GM23338 (cell line): Measurements from ENCODE around the gene SCRG1. TPM values are rescaled to one million over a fixed set of nuclear protein-coding genes. Genes with fewer than 3 reads are reported as not detected.

ENCODE experiments used
- ATAC-seq: fragments of 200-7000 bp; cut with Tn5 transposase; 3 replicates; pipeline ENCODE4 v1.9.1; 2020
- DNase-seq: peaks from one replicate; pipeline ENCODE4 v3.0.0-alpha.2; 2015; ENCODE audit warnings: low spot score
- H2AFZ ChIP-seq: fragments of 200-600 bp; sonication (generic); 2 replicates; pipeline ENCODE4 v1.8.0; 2016; ENCODE audit warnings: antibody characterized with exemption, mild to moderate bottlenecking, moderate library complexity
- H3F3A ChIP-seq: fragments of 200-600 bp; sonication (generic); replicated peaks from 2 replicates; pipeline ENCODE4 v1.8.0; 2017; ENCODE audit warnings: antibody characterized with exemption, mixed run types, low read depth
- H3K27ac ChIP-seq: fragments of 200-600 bp; sonication (generic); 2 replicates; pipeline ENCODE4 v1.6.1; 2016; ENCODE audit warnings: low read depth
- H3K27me3 ChIP-seq: fragments of 200-600 bp; sonication (generic); 2 replicates; pipeline ENCODE4 v1.8.0; 2016; ENCODE audit warnings: mild to moderate bottlenecking, mixed run types, moderate library complexity; ENCODE audit not compliant: insufficient read depth
- H3K36me3 ChIP-seq: fragments of 200-600 bp; sonication (generic); 2 replicates; pipeline ENCODE4 v1.8.0; 2016; ENCODE audit warnings: mild to moderate bottlenecking; ENCODE audit not compliant: insufficient read depth
- H3K4me1 ChIP-seq: fragments of 200-600 bp; sonication (generic); 2 replicates; pipeline ENCODE4 v1.8.0; 2016; ENCODE audit warnings: mild to moderate bottlenecking, moderate library complexity; ENCODE audit not compliant: insufficient read depth
- H3K4me2 ChIP-seq: fragments of 200-600 bp; sonication (generic); 2 replicates; pipeline ENCODE4 v1.7.1; 2017; ENCODE audit warnings: mixed run types
- H3K4me3 ChIP-seq: fragments of 200-600 bp; sonication (generic); 2 replicates; pipeline ENCODE4 v1.6.1; 2016; ENCODE audit warnings: mixed run types
- H3K79me2 ChIP-seq: fragments of 200-600 bp; sonication (generic); replicated peaks from 2 replicates; pipeline ENCODE4 v1.8.0; 2017; ENCODE audit warnings: mild to moderate bottlenecking; ENCODE audit not compliant: insufficient read depth
- H3K9me2 ChIP-seq: fragments of 200-600 bp; sonication (generic); 2 replicates; pipeline ENCODE4 v1.8.0; 2017; ENCODE audit not compliant: insufficient read depth
- H4K20me1 ChIP-seq: fragments of 200-600 bp; sonication (generic); replicated peaks from 2 replicates; pipeline ENCODE4 v1.8.0; 2017; ENCODE audit warnings: mild to moderate bottlenecking; ENCODE audit not compliant: insufficient read depth
- H3K27ac Mint-ChIP-seq: 2 replicates; pipeline ENCODE4 v1.8.0; 2020; ENCODE audit warnings: inconsistent platforms, mild to moderate bottlenecking, moderate library complexity, mixed read lengths
- H3K27me3 Mint-ChIP-seq: 3 replicates; pipeline ENCODE4 v1.8.0; 2022; ENCODE audit warnings: low read depth, mild to moderate bottlenecking, moderate library complexity, mixed read lengths, inconsistent platforms; ENCODE audit not compliant: insufficient read depth, poor library complexity
- H3K36me3 Mint-ChIP-seq: 3 replicates; pipeline ENCODE4 v1.8.0; 2021; ENCODE audit warnings: low read depth, mild to moderate bottlenecking, inconsistent platforms, moderate library complexity, mixed read lengths
- H3K4me1 Mint-ChIP-seq: 3 replicates; pipeline ENCODE4 v1.8.0; 2020; ENCODE audit warnings: mild to moderate bottlenecking, inconsistent platforms, mixed read lengths
- H3K4me3 Mint-ChIP-seq: 3 replicates; pipeline ENCODE4 v1.8.0; 2021; ENCODE audit warnings: moderate library complexity, mild to moderate bottlenecking, inconsistent platforms, mixed read lengths
- H3K9me3 Mint-ChIP-seq: 3 replicates; pipeline ENCODE4 v1.8.0; 2020; ENCODE audit warnings: moderate library complexity, mild to moderate bottlenecking, inconsistent platforms, mixed read lengths
- CREB1 ChIP-seq: fragments of 250-450 bp; sonication (Bioruptor Pico); IDR thresholded peaks from 2 replicates; pipeline ENCODE4 v1.5.0; 2020; ENCODE audit warnings: low read depth, mild to moderate bottlenecking, moderate library complexity
- JUNB ChIP-seq: IDR thresholded peaks from one replicate; pipeline ENCODE4 v1.6.1; 2016; ENCODE audit warnings: antibody characterized with exemption; ENCODE audit not compliant: unreplicated experiment
- NANOG ChIP-seq: IDR thresholded peaks from 2 replicates; pipeline ENCODE4 v1.6.1; 2016; ENCODE audit warnings: antibody characterized with exemption, borderline replicate concordance
- POLR2AphosphoS5 ChIP-seq: IDR thresholded peaks from 2 replicates; pipeline ENCODE4 v1.6.1; 2016; ENCODE audit warnings: antibody characterized with exemption, low read depth
- ZNF114 ChIP-seq: fragments of 250-450 bp; sonication (Bioruptor Pico); IDR thresholded peaks from 2 replicates; pipeline ENCODE4 v1.5.0; 2020; ENCODE audit warnings: mild to moderate bottlenecking, moderate library complexity
- ZNF331 ChIP-seq: fragments of 250-450 bp; sonication (Bioruptor Pico); IDR thresholded peaks from 2 replicates; pipeline ENCODE4 v1.5.0; 2020; ENCODE audit warnings: low read depth, mild to moderate bottlenecking, moderate library complexity
- polyA plus RNA-seq: library from polyadenylated mRNA; unstranded; fragments of >200 nt; fragmentation: Nextera tagmentation; extraction: Ambion mirVana; gene quantifications from 2 replicates; pipeline ENCODE4 v1.2.1, GENCODE V29; 2016
- total RNA-seq: library from RNA; depleted of rRNA; stranded (reverse); fragments of >200 nt; shearing (Covaris generic); gene quantifications from 2 replicates; pipeline ENCODE4 v1.2.3, GENCODE V29; 2014
- TF ChIP-seq, protein P1 (sequence below): IDR thresholded peaks from one replicate; pipeline ENCODE4 v1.6.1; 2018; ENCODE audit warnings: antibody characterized with exemption; ENCODE audit not compliant: unreplicated experiment
- TF ChIP-seq, protein P2 (sequence below), 2 experiments: fragments of 200-600 bp in 1 of 2; sonication (generic) in 1 of 2; conservative IDR thresholded peaks; 2 replicates each; pipeline versions ENCODE4 v1.5.1 to v1.6.1; 2016 to 2017; ENCODE audit warnings: antibody characterized with exemption in 2 of 2, low read depth in 2 of 2, mild to moderate bottlenecking in 2 of 2, moderate library complexity in 1 of 2
- TF ChIP-seq, protein P3 (sequence below): IDR thresholded peaks from 2 replicates; pipeline ENCODE4 v1.6.1; 2016; ENCODE audit warnings: antibody characterized with exemption

The SCRG1 gene
- total and polyA plus RNA-seq, 2 experiments from 2014 or later, result 0.45 TPM; not detected in 1

DNA sequence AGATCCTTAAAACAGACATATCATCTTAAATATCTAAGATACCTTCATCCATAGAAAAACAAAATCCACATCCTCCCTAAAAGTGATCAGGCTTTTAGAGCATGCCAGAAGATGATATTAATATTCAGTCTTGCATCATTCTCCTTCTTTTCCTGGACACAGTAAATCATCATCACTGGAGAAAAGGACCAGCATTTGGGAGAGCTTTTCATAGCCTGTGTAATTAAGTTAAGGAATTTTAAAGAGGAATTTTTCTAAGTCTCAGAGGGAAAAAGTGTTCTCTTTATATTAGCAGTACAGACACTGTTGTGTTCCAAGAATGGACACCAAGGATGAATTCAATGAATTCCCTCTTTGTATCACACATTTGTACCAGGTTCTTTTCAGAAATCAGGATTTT lies 696 bp downstream of the SCRG1 start (continued):
- TF ChIP-seq, protein P1, sequence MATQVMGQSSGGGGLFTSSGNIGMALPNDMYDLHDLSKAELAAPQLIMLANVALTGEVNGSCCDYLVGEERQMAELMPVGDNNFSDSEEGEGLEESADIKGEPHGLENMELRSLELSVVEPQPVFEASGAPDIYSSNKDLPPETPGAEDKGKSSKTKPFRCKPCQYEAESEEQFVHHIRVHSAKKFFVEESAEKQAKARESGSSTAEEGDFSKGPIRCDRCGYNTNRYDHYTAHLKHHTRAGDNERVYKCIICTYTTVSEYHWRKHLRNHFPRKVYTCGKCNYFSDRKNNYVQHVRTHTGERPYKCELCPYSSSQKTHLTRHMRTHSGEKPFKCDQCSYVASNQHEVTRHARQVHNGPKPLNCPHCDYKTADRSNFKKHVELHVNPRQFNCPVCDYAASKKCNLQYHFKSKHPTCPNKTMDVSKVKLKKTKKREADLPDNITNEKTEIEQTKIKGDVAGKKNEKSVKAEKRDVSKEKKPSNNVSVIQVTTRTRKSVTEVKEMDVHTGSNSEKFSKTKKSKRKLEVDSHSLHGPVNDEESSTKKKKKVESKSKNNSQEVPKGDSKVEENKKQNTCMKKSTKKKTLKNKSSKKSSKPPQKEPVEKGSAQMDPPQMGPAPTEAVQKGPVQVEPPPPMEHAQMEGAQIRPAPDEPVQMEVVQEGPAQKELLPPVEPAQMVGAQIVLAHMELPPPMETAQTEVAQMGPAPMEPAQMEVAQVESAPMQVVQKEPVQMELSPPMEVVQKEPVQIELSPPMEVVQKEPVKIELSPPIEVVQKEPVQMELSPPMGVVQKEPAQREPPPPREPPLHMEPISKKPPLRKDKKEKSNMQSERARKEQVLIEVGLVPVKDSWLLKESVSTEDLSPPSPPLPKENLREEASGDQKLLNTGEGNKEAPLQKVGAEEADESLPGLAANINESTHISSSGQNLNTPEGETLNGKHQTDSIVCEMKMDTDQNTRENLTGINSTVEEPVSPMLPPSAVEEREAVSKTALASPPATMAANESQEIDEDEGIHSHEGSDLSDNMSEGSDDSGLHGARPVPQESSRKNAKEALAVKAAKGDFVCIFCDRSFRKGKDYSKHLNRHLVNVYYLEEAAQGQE, result no peak
- TF ChIP-seq, protein P2, sequence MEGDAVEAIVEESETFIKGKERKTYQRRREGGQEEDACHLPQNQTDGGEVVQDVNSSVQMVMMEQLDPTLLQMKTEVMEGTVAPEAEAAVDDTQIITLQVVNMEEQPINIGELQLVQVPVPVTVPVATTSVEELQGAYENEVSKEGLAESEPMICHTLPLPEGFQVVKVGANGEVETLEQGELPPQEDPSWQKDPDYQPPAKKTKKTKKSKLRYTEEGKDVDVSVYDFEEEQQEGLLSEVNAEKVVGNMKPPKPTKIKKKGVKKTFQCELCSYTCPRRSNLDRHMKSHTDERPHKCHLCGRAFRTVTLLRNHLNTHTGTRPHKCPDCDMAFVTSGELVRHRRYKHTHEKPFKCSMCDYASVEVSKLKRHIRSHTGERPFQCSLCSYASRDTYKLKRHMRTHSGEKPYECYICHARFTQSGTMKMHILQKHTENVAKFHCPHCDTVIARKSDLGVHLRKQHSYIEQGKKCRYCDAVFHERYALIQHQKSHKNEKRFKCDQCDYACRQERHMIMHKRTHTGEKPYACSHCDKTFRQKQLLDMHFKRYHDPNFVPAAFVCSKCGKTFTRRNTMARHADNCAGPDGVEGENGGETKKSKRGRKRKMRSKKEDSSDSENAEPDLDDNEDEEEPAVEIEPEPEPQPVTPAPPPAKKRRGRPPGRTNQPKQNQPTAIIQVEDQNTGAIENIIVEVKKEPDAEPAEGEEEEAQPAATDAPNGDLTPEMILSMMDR (conservative IDR thresholded peaks at IDR 0.05; ENCODE audit: low read depth in 2 of 2), result no peak

DNA sequence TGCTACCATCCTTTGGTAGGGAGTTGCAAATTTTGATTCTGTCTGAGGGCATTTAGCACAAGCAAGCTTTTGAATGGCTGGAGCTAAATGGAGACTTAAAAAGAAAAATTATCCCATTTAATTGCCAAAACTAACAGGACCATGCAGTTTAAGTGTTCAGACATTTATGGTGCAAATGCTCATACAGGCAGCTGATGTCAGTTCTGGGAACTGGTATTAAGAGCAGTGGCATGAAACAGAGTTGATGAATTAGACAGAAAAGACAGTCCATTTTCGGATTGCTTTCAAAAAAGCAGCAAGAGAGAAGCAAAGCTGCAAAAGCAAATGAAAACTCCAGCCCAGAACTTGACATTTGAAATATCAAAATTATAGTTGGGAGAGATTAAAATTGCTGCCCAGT lies 1.3 kb downstream of the SCRG1 start:
- Histone ChIP-seq H3F3A (no peaks in the 10 kb centered on the region), H3K9me2 (no peaks in the 10 kb centered on the region), H3K27ac (no peak overlapping the region), H3K4me3 (no peak overlapping the region), H3K4me2 (no peak overlapping the region), H2AFZ (no peak overlapping the region), H3K79me2 (no peaks in the 10 kb centered on the region), H4K20me1 (no peaks in the 10 kb centered on the region), H3K36me3 (no peaks in the 10 kb centered on the region), H3K4me1 (no peaks in the 10 kb centered on the region; the same call in 1 of the 2 replicates), H3K27me3 (no peaks in the 10 kb centered on the region)
- Mint-ChIP-seq H3K4me1 (no peaks in the 10 kb centered on the region), H3K27ac (no peak overlapping the region), H3K36me3 (no peaks in the 10 kb centered on the region; the same call in 2 of the 3 replicates), H3K9me3 (no peaks in the 10 kb centered on the region), H3K27me3 (peaks cover 2% of the 10 kb centered on the region), H3K4me3 (no peak overlapping the region)
- ATAC-seq (no peak), DNase-seq (no peak)
- TF ChIP-seq CREB1 (CRISPR knock-in tag), result no peak

DNA sequence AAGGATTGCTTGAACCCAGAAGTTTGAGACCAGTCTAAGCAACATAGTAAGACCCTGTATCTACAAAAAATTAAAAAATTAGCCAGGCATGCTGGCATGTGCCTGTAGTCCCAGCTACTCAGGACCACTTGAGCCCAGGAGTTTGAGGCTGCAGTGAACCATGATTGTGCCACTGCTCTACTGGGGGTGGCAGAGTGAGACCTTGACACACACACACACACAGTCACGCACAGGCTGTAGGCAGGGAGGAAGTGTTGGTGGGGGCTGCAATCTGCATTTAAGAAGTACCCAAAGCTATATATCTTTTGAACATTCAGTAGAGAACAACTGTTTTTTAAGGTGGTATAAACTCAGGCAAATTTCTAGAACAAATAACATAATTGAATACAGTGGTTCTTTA lies 7.2 kb downstream of the SCRG1 start:
- Histone ChIP-seq H3K4me2 (no peak overlapping the region), H3K4me1 (no peaks in the 10 kb centered on the region), H3K9me2 (no peaks in the 10 kb centered on the region), H3K27me3 (no peaks in the 10 kb centered on the region), H3K36me3 (no peaks in the 10 kb centered on the region), H3K79me2 (no peaks in the 10 kb centered on the region), H3F3A (no peaks in the 10 kb centered on the region), H4K20me1 (no peaks in the 10 kb centered on the region), H3K4me3 (no peak overlapping the region), H2AFZ (no peak overlapping the region), H3K27ac (no peak overlapping the region)
- DNase-seq, result no peak
- Mint-ChIP-seq H3K27ac (no peak overlapping the region), H3K36me3 (no peaks in the 10 kb centered on the region; the same call in 2 of the 3 replicates), H3K9me3 (no peaks in the 10 kb centered on the region), H3K4me3 (no peak overlapping the region), H3K4me1 (no peaks in the 10 kb centered on the region), H3K27me3 (peaks cover 2% of the 10 kb centered on the region)
- ATAC-seq, result no peak
- TF ChIP-seq NANOG (no peak), JUNB (no peak), POLR2AphosphoS5 (no peak), ZNF114 (no peak), ZNF331 (CRISPR knock-in tag) (no peak)
- TF ChIP-seq, protein P3, sequence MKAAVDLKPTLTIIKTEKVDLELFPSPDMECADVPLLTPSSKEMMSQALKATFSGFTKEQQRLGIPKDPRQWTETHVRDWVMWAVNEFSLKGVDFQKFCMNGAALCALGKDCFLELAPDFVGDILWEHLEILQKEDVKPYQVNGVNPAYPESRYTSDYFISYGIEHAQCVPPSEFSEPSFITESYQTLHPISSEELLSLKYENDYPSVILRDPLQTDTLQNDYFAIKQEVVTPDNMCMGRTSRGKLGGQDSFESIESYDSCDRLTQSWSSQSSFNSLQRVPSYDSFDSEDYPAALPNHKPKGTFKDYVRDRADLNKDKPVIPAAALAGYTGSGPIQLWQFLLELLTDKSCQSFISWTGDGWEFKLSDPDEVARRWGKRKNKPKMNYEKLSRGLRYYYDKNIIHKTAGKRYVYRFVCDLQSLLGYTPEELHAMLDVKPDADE, result no peak
- TF ChIP-seq, protein P1, result no peak
- TF ChIP-seq, protein P2 (conservative IDR thresholded peaks at IDR 0.05; ENCODE audit: low read depth in 2 of 2), result no peak
